ENCODE measurements around the gene MYH6. TPM values are rescaled to one million over a fixed set of nuclear protein-coding genes. Genes with fewer than 3 reads are reported as not detected.

The MYH6 gene
- total and polyA plus RNA-seq, 2 donors (not counting 1 experiment from before 2014, with no cell fraction given), result not detected

DNA sequence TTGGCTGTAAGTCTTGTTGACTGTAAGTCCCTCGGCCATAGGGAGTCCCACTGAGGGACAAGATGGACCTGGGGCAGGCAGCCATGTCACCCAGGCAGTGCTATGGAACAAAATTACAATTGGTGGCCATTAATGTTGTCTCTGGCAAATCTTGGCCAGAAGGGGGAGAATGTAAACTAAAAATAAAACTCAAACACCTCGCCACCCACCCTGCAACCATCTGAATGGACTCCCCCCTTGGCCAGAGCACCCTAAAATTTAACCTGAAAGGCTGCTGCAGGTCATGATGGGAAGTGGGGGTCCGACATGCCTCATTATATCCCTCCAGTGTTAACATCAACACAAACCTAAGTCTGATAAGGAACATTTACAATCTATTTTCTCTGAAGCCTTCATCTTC, 63.6 kb downstream of the MYH6 start:
- Histone ChIP-seq H2AFZ (ENCODE audit: low read length) (no peak overlapping the region), H3K27me3 (ENCODE audit: control insufficient read depth, insufficient read depth, low read length) (no peaks in the 10 kb centered on the region), H3K79me2 (ENCODE audit: control insufficient read depth, insufficient read depth, low read length) (no peaks in the 10 kb centered on the region), H3K36me3 (ENCODE audit: control insufficient read depth, insufficient read depth, low read length) (no peaks in the 10 kb centered on the region), H3K4me3 (replicated peaks in 1 of 4; ENCODE audit: control extremely low read depth in 1 of 4, insufficient read depth in 1 of 4, low read depth in 3 of 4, low read length in 4 of 4) (no peak overlapping the region), H3K27ac (ENCODE audit: insufficient read depth, low read length) (no peak overlapping the region), H3K4me2 (ENCODE audit: extremely low read depth, insufficient read depth, low read length) (no peak overlapping the region), H3K9me3 (ENCODE audit: control insufficient read depth, insufficient read depth, low read depth, low read length) (no peaks in the 10 kb centered on the region), H3K9ac (ENCODE audit: insufficient read depth, low read length) (no peak overlapping the region), H3K4me1 (ENCODE audit: control insufficient read depth, extremely low read depth, insufficient read depth, low read length) (no peaks in the 10 kb centered on the region), H4K20me1 (ENCODE audit: control insufficient read depth, extremely low read depth, insufficient read depth, low read length) (no peaks in the 10 kb centered on the region)
- TF ChIP-seq, protein P1, sequence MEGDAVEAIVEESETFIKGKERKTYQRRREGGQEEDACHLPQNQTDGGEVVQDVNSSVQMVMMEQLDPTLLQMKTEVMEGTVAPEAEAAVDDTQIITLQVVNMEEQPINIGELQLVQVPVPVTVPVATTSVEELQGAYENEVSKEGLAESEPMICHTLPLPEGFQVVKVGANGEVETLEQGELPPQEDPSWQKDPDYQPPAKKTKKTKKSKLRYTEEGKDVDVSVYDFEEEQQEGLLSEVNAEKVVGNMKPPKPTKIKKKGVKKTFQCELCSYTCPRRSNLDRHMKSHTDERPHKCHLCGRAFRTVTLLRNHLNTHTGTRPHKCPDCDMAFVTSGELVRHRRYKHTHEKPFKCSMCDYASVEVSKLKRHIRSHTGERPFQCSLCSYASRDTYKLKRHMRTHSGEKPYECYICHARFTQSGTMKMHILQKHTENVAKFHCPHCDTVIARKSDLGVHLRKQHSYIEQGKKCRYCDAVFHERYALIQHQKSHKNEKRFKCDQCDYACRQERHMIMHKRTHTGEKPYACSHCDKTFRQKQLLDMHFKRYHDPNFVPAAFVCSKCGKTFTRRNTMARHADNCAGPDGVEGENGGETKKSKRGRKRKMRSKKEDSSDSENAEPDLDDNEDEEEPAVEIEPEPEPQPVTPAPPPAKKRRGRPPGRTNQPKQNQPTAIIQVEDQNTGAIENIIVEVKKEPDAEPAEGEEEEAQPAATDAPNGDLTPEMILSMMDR (conservative IDR thresholded peaks at IDR 0.05 in 1 of 2, IDR thresholded peaks at IDR 0.05 in 1 of 2; ENCODE audit: low read depth in 1 of 2, low read length in 2 of 2), result peak in 1 of 2 donors; percentile 13
- no peak for TF ChIP-seq EZH2 (IDR thresholded peaks at IDR 0.05; ENCODE audit: low read length, missing control alignments)
- DNase-seq (ENCODE audit: low read depth in 2 of 2), result no peak

DNA sequence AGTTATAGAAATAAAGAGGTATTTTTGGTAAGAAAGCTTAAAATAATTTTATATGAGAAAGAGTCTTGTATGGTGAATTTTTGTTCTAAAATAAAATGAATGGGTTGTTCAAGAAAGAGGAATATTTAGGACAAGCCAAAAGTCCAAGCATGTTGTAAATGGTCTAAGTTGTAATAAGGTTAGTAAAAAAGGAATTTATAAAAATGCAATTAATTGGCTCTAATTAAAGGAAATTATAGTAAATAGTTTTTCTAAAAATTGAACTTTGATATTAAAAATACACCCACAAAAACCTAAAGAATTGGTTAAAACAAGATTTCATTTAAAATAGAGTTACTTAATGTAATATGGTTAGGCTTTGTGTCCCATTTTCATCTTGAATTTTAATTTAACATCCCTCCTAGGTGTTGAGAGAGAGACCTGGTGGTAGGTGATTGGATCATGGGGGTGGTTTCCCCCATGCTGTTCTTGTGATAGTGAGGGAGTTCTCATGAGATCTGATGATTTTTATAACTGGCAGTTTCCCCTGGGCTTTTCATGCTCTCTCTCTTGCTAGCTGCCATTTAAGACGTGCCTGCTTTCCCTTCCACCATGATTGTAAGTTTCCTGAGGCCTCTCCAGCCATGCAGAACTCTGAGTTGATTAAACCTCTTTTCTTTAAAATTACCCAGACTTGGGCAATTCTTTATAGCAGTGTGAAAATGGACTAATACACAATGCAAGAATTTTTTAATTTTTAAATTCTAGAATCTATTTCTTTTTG, 68.4 kb downstream of the MYH6 start:
- Histone ChIP-seq H3K9ac (ENCODE audit: insufficient read depth, low read length) (no peak overlapping the region), H4K20me1 (ENCODE audit: control insufficient read depth, extremely low read depth, insufficient read depth, low read length) (no peaks in the 10 kb centered on the region), H3K4me2 (ENCODE audit: extremely low read depth, insufficient read depth, low read length) (no peak overlapping the region), H3K4me1 (ENCODE audit: control insufficient read depth, extremely low read depth, insufficient read depth, low read length) (no peaks in the 10 kb centered on the region), H3K4me3 (replicated peaks in 1 of 4; ENCODE audit: control extremely low read depth in 1 of 4, insufficient read depth in 1 of 4, low read depth in 3 of 4, low read length in 4 of 4) (no peak overlapping the region), H3K27me3 (ENCODE audit: control insufficient read depth, insufficient read depth, low read length) (no peaks in the 10 kb centered on the region), H2AFZ (ENCODE audit: low read length) (no peak overlapping the region), H3K36me3 (ENCODE audit: control insufficient read depth, insufficient read depth, low read length) (no peaks in the 10 kb centered on the region), H3K79me2 (ENCODE audit: control insufficient read depth, insufficient read depth, low read length) (no peaks in the 10 kb centered on the region), H3K27ac (ENCODE audit: insufficient read depth, low read length) (no peak overlapping the region), H3K9me3 (ENCODE audit: control insufficient read depth, insufficient read depth, low read depth, low read length) (no peaks in the 10 kb centered on the region)
- TF ChIP-seq, protein P1 (conservative IDR thresholded peaks at IDR 0.05 in 1 of 2, IDR thresholded peaks at IDR 0.05 in 1 of 2; ENCODE audit: low read depth in 1 of 2, low read length in 2 of 2), result no peak
- TF ChIP-seq EZH2 (IDR thresholded peaks at IDR 0.05; ENCODE audit: low read length, missing control alignments), result no peak
- DNase-seq (ENCODE audit: low read depth in 2 of 2), result no peak

DNA sequence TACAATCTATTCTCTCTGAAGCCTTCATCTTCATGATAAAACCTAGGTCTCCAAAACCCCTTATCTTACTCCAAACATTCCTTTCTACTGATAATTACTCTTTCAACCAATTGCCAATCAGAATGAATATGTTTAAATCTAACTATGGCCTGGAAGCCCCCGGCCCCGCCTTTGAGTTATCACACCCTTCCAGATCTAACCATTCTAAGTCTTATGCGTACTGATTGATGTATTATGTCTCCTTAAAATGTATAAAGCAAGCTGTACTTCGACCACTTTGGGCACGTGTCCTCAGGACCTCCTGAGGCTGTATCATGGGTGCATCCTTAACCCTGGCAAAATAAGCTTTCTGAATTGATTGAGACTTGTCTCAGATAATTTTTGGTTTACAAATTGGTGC, 72.5 kb downstream of the MYH6 start:
- Histone ChIP-seq H3K4me3 (replicated peaks in 1 of 4; ENCODE audit: control extremely low read depth in 1 of 4, insufficient read depth in 1 of 4, low read depth in 3 of 4, low read length in 4 of 4) (no peak overlapping the region), H3K27me3 (ENCODE audit: control insufficient read depth, insufficient read depth, low read length) (no peaks in the 10 kb centered on the region), H3K4me1 (ENCODE audit: control insufficient read depth, extremely low read depth, insufficient read depth, low read length) (no peaks in the 10 kb centered on the region), H3K4me2 (ENCODE audit: extremely low read depth, insufficient read depth, low read length) (no peak overlapping the region), H3K9me3 (ENCODE audit: control insufficient read depth, insufficient read depth, low read depth, low read length) (no peaks in the 10 kb centered on the region), H2AFZ (ENCODE audit: low read length) (no peak overlapping the region), H3K79me2 (ENCODE audit: control insufficient read depth, insufficient read depth, low read length) (no peaks in the 10 kb centered on the region), H3K27ac (ENCODE audit: insufficient read depth, low read length) (no peak overlapping the region), H4K20me1 (ENCODE audit: control insufficient read depth, extremely low read depth, insufficient read depth, low read length) (no peaks in the 10 kb centered on the region), H3K36me3 (ENCODE audit: control insufficient read depth, insufficient read depth, low read length) (no peaks in the 10 kb centered on the region), H3K9ac (ENCODE audit: insufficient read depth, low read length) (no peak overlapping the region)
- DNase-seq (ENCODE audit: low read depth in 2 of 2), result no peak
- TF ChIP-seq, protein P1 (conservative IDR thresholded peaks at IDR 0.05 in 1 of 2, IDR thresholded peaks at IDR 0.05 in 1 of 2; ENCODE audit: low read depth in 1 of 2, low read length in 2 of 2), result no peak
- no peak for TF ChIP-seq EZH2 (IDR thresholded peaks at IDR 0.05; ENCODE audit: low read length, missing control alignments)

Other genes with a start within 250 kb of the MYH6 start
- 5.1 and 10.2 TPM in 2 replicates for gene SLC7A8, start 224.6 kb downstream of the MYH6 start, total RNA-seq
- 1.4 and 12.6 TPM in 2 replicates for gene SLC7A8, start 224.6 kb downstream of the MYH6 start, polyA plus RNA-seq
- gene RNF212B, start 170.3 kb downstream of the MYH6 start, total RNA-seq, result not detected in 2 replicates
- gene RNF212B, start 170.3 kb downstream of the MYH6 start, polyA plus RNA-seq, result not detected in 2 replicates
- 3.3 and 4.6 TPM in 2 replicates for gene HOMEZ, start 122.1 kb downstream of the MYH6 start, total RNA-seq
- gene HOMEZ, start 122.1 kb downstream of the MYH6 start, polyA plus RNA-seq, result 7.9 and 9.1 TPM in 2 replicates
- gene PPP1R3E, start 105.4 kb downstream of the MYH6 start, total RNA-seq, result 2.6 TPM in 2 replicates
- 3.3 and 6.0 TPM in 2 replicates for gene PPP1R3E, start 105.4 kb downstream of the MYH6 start, polyA plus RNA-seq
- gene BCL2L2, start 101.4 kb downstream of the MYH6 start, total RNA-seq, result 17.2 and 25.4 TPM in 2 replicates
- 18.0 and 24.7 TPM in 2 replicates for gene BCL2L2, start 101.4 kb downstream of the MYH6 start, polyA plus RNA-seq
- gene PABPN1, start 86.8 kb downstream of the MYH6 start, total RNA-seq, result 59.1 and 73.2 TPM in 2 replicates
- 152 and 158 TPM in 2 replicates for gene PABPN1, start 86.8 kb downstream of the MYH6 start, polyA plus RNA-seq
- 16.4 and 23.1 TPM in 2 replicates for gene SLC22A17, start 55.4 kb downstream of the MYH6 start, total RNA-seq
- gene SLC22A17, start 55.4 kb downstream of the MYH6 start, polyA plus RNA-seq, result 3.9 and 7.9 TPM in 2 replicates
- gene EFS, start 43.1 kb downstream of the MYH6 start, total RNA-seq, result 8.5 and 12.2 TPM in 2 replicates
- 2.0 and 2.3 TPM in 2 replicates for gene EFS, start 43.1 kb downstream of the MYH6 start, polyA plus RNA-seq
- not detected in 2 replicates for gene IL25, start 35.5 kb downstream of the MYH6 start, total RNA-seq
- not detected in 2 replicates for gene IL25, start 35.5 kb downstream of the MYH6 start, polyA plus RNA-seq
- gene CMTM5, start 31.2 kb downstream of the MYH6 start, total RNA-seq, result 0.33 and 0.77 TPM in 2 replicates
- gene CMTM5, start 31.2 kb downstream of the MYH6 start, polyA plus RNA-seq, result 0.08 TPM in 1 of 2 replicates, not detected in the other
- not detected in 2 replicates for gene MYH7, start 27.4 kb upstream of the MYH6 start, total RNA-seq
- gene MYH7, start 27.4 kb upstream of the MYH6 start, polyA plus RNA-seq, result not detected in 2 replicates
- 46.9 and 51.9 TPM in 2 replicates for gene NGDN, start 61.4 kb upstream of the MYH6 start, total RNA-seq
- 39.5 and 47.7 TPM in 2 replicates for gene NGDN, start 61.4 kb upstream of the MYH6 start, polyA plus RNA-seq
- 0.26 and 0.33 TPM in 2 replicates for gene ZFHX2, start 143.5 kb upstream of the MYH6 start, total RNA-seq
- 0.11 TPM in 1 of 2 replicates, not detected in the other for gene ZFHX2, start 143.5 kb upstream of the MYH6 start, polyA plus RNA-seq
- 23.4 and 24.1 TPM in 2 replicates for gene THTPA, start 148.0 kb upstream of the MYH6 start, total RNA-seq
- 7.8 and 10.1 TPM in 2 replicates for gene THTPA, start 148.0 kb upstream of the MYH6 start, polyA plus RNA-seq
- 5.6 and 9.2 TPM in 2 replicates for gene AP1G2, start 159.5 kb upstream of the MYH6 start, total RNA-seq
- 3.6 and 7.9 TPM in 2 replicates for gene AP1G2, start 159.5 kb upstream of the MYH6 start, polyA plus RNA-seq
- not detected in 2 replicates for gene JPH4, start 170.5 kb upstream of the MYH6 start, total RNA-seq
- not detected in 2 replicates for gene JPH4, start 170.5 kb upstream of the MYH6 start, polyA plus RNA-seq
- gene DHRS2, start 228.1 kb upstream of the MYH6 start, total RNA-seq, result not detected in 2 replicates
- 0.02 and 0.08 TPM in 2 replicates for gene DHRS2, start 228.1 kb upstream of the MYH6 start, polyA plus RNA-seq